Lower leg skin (tissue), 3 donors: Measurements from ENCODE around the gene PSMB1.

Experiments used
- CTCF ChIP-seq, 3 donors: fragments of 450-650 bp; IDR thresholded peaks; one replicate each; pipeline ENCODE4 v1.5.1; 2016; ENCODE audit warnings: antibody characterized with exemption in 3 of 3, mild to moderate bottlenecking in 3 of 3, moderate library complexity in 2 of 3
- POLR2A ChIP-seq, 2 donors: fragments of 450-650 bp; IDR thresholded peaks; one replicate each; pipeline ENCODE4 v1.6.1; 2016 to 2017; ENCODE audit warnings: antibody characterized with exemption in 2 of 2, mild to moderate bottlenecking in 1 of 2, moderate library complexity in 1 of 2

- TF ChIP-seq CTCF (IDR thresholded peaks at IDR 0.05) (no peak), POLR2A (IDR thresholded peaks at IDR 0.05) (no peak)
These were observed 1.7 kb upstream of the PSMB1 start for GRCh38 chr6:170554796-170555137.
